GM21786 (cell line): Measurements from ENCODE around the gene STPG4.

Experiments
- ATAC-seq: cut with Tn5 transposase; IDR thresholded peaks from one replicate; pipeline ENCODE4 v1.9.1; 2021; ENCODE audit not compliant: unreplicated experiment

Gene STPG4

GRCh38 chr2:47091118-47091517 lies 64.0 kb downstream of the STPG4 start:
- no peak for ATAC-seq

GRCh38 chr2:47089083-47089464 lies 66.0 kb downstream of the STPG4 start:
- ATAC-seq = no peak

- no peak for ATAC-seq
These were observed 66.6 kb downstream of the STPG4 start for GRCh38 chr2:47088371-47089082.

- no peak for ATAC-seq
These were observed 68.1 kb downstream of the STPG4 start for GRCh38 chr2:47087051-47087450.

- ATAC-seq = no peak
These were observed 68.5 kb downstream of the STPG4 start for GRCh38 chr2:47086571-47086970.

GRCh38 chr2:47086054-47086471 lies 69.0 kb downstream of the STPG4 start:
- no peak for ATAC-seq

- no peak for ATAC-seq
These were observed 71.0 kb downstream of the STPG4 start for GRCh38 chr2:47083886-47084687.

- no peak for ATAC-seq
These were observed 71.6 kb downstream of the STPG4 start for GRCh38 chr2:47083485-47083884.

- ATAC-seq = no peak
These were observed 72.1 kb downstream of the STPG4 start for GRCh38 chr2:47083005-47083404.

- no peak for ATAC-seq
These were observed 74.2 kb downstream of the STPG4 start for GRCh38 chr2:47080888-47081301.

GRCh38 chr2:47079515-47080412 lies 75.3 kb downstream of the STPG4 start:
- ATAC-seq = no peak

GRCh38 chr2:47078541-47079482 lies 76.3 kb downstream of the STPG4 start:
- no peak for ATAC-seq

- no peak for ATAC-seq
These were observed 77.5 kb downstream of the STPG4 start for GRCh38 chr2:47077442-47078117.

GRCh38 chr2:47076586-47077441 lies 78.3 kb downstream of the STPG4 start:
- no peak for ATAC-seq

- ATAC-seq = no peak
These were observed 79.0 kb downstream of the STPG4 start for GRCh38 chr2:47076126-47076506.

GRCh38 chr2:47075361-47076125 lies 79.6 kb downstream of the STPG4 start:
- no peak for ATAC-seq

GRCh38 chr2:47074691-47075090 lies 80.4 kb downstream of the STPG4 start:
- ATAC-seq = no peak

GRCh38 chr2:47073641-47074040 lies 81.5 kb downstream of the STPG4 start:
- no peak for ATAC-seq
